Heart right ventricle (tissue), 16 donors: ENCODE results near the gene KIAA1671. TPM values are rescaled to one million over a fixed set of nuclear protein-coding genes. Genes with fewer than 3 reads are reported as not detected.
A peak's percentile ranks its signal among the peaks of the same experiment; 100 is the strongest.

Experiments used
- ATAC-seq, 8 donors: fragments of 200-7000 bp; cut with Tn5 transposase; one replicate each; pipeline ENCODE4 v1.9.1; 2020; ENCODE audit warnings: mild to moderate bottlenecking in 8 of 8, moderate library complexity in 8 of 8, moderate number of reproducible peaks in 1 of 8
- DNase-seq, 2 donors: peaks; one replicate each; pipeline ENCODE4 v3.0.0-alpha.2; 2020
- H3K27ac ChIP-seq, 10 donors: fragments of 200-600 bp; sonication (generic) in 2 of 10; one replicate each; pipeline versions ENCODE4 v1.5.0 to v1.8.0; 2020 to 2022; ENCODE audit warnings: mild to moderate bottlenecking in 3 of 10
- H3K27me3 ChIP-seq, 7 donors: fragments of 200-600 bp; one replicate each; pipeline ENCODE4 v1.8.0; 2021 to 2022; ENCODE audit warnings: mild to moderate bottlenecking in 2 of 7
- H3K36me3 ChIP-seq, 9 donors: fragments of 200-600 bp; sonication (generic) in 1 of 9; one replicate each; pipeline versions ENCODE4 v1.5.0 to v1.8.0; 2020 to 2022; ENCODE audit warnings: mild to moderate bottlenecking in 2 of 9
- H3K4me1 ChIP-seq, 9 donors: fragments of 200-600 bp; sonication (generic) in 1 of 9; one replicate each; pipeline versions ENCODE4 v1.5.0 to v1.8.0; 2020 to 2022; ENCODE audit warnings: mild to moderate bottlenecking in 4 of 9
- H3K4me3 ChIP-seq, 10 donors: fragments of 200-600 bp; sonication (generic) in 2 of 10; one replicate each; pipeline versions ENCODE4 v1.5.0 to v1.8.0; 2020 to 2022; ENCODE audit warnings: mild to moderate bottlenecking in 7 of 10, moderate library complexity in 2 of 10
- H3K9me3 ChIP-seq, 11 donors: fragments of 200-600 bp in 10 of 11; sonication (generic) in 2 of 11; one replicate each; pipeline versions ENCODE4 v1.5.0 to v1.8.0; 2013 to 2022; ENCODE audit warnings: mild to moderate bottlenecking in 2 of 11, control low read depth in 1 of 11, moderate library complexity in 1 of 11
- CTCF ChIP-seq, 9 donors: fragments of 200-600 bp; sonication (generic) in 2 of 9; IDR thresholded peaks; one replicate each; pipeline versions ENCODE4 v1.5.0 to v1.8.0; 2021 to 2022; ENCODE audit warnings: antibody characterized with exemption in 9 of 9, mild to moderate bottlenecking in 5 of 9, moderate library complexity in 1 of 9
- WGBS, 2 donors: extraction: QIAGEN DNeasy Blood & Tissue Kit; methylation state at CpG; one replicate each; pipeline ENCODE4 v1.1.7; 2013; ENCODE audit warnings: inconsistent platforms in 1 of 2; 5-methylcytosine and 5-hydroxymethylcytosine counted together
- intact Hi-C, 10 donors: fragments of 100-400 bp; cut with DNase I; formaldehyde crosslinking; loops; one replicate each; pipeline versions ENCODE4 v1.11.1 to v1.14.2; 2022
- polyA plus RNA-seq, 2 donors: library from polyadenylated mRNA; stranded (reverse); fragments of 200-250 nt; gene quantifications; one replicate each; pipeline ENCODE4 v1.2.3, GENCODE V29; 2013
- total RNA-seq, 10 donors: library from RNA; stranded (reverse); fragmentation: NEBNext Ultra II Directional in 3 of 10; extraction: Animal tissue kit (Norgen Biotek cat#: 25700) in 3 of 10; gene quantifications; one replicate each; pipeline versions ENCODE4 v1.2.1 to v1.2.4, GENCODE V29; 2021 to 2023
- donor health status: Arrhythmogenic right ventricular cardiomyopathy.
- donor health status: ischemic (EF 13 %, LVEDD 7.1; RV severe dilation, severe dysfunction).
- donor health status: healthy with polysubstance abuse.
- donor health status: DM: no; HTN: yes; CAD: no.
- donor health status: DM: no; HTN: no; CAD: no.
- donor health status: ischemic (EF 25% LVEDD 6.9; RV normal size, moderate dysfunction).
- donor health status: ischemic (EF 25% LVEDD 5.7; RV mildly dilated, moderate dysfunction).
- donor health status: healthy.
- donor health status: DM: yes; HTN: yes; CAD: no.
- donor health status: Ischemic cardiomyopathy.
- donor health status: ischemic (EF 35%, LVEDD 5.7; RV mildly dilated, moderate dysfunction).
- donor health status: nonischemic (EF 11% LVEDD 7.7; RV severe dilation, severe dysfunction).
- donor health status: DM: yes; HTN: yes; CAD: no.
- donor health status: PGD.
- donor health status: ischemic (EF 29% LVEDD 5.4; RV normal size, mild dysfunction).
- donor health status: nonischemic (EF 23%, LVEDD 6.1; RV moderate dilation, normal function).

Gene KIAA1671
- total and polyA plus RNA-seq, 12 donors = 2.9 to 26.2 (median 13.7) TPM

GRCh38 chr22:25139062-25139461, 186.5 kb downstream of the KIAA1671 start:
- H3K36me3 ChIP-seq = no peaks in the 10 kb centered on the region
- H3K4me3 ChIP-seq = no peak overlapping the region
- WGBS, 2 donors = 26 to 33% methylated on average over 2 of the region's 2 CpGs
- peak; percentile 52 to 60 for DNase-seq
- intact Hi-C loops = no loop called here
- peaks cover 0 to 83% (median 22%) of the 10 kb centered on the region in 9 donors for H3K4me1 ChIP-seq
- peak in 7 of 8 donors; percentile 46 to 79 (median 53) for ATAC-seq
- H3K27ac ChIP-seq = peak overlapping the region in 2 of 10 donors; percentile 6 to 7
- TF ChIP-seq CTCF (IDR thresholded peaks at IDR 0.05) = no peak
- H3K9me3 ChIP-seq = peaks cover 0 to 6% (median 0%) of the 10 kb centered on the region in 11 donors
- H3K27me3 ChIP-seq = no peaks in the 10 kb centered on the region

- 71 to 76% methylated on average over 7 of the region's 7 CpGs for WGBS, 2 donors
- Histone ChIP-seq H3K4me1 (peaks cover 0 to 90% (median 18%) of the 10 kb centered on the region in 9 donors), H3K9me3 (peaks cover 0 to 6% (median 0%) of the 10 kb centered on the region in 11 donors), H3K4me3 (no peak overlapping the region), H3K27ac (no peak overlapping the region), H3K27me3 (no peaks in the 10 kb centered on the region), H3K36me3 (no peaks in the 10 kb centered on the region)
- DNase-seq (no peak), ATAC-seq (no peak)
- intact Hi-C loops = no loop called here
- no peak for TF ChIP-seq CTCF (IDR thresholded peaks at IDR 0.05)
Measured at GRCh38 chr22:25142102-25142501, 189.6 kb downstream of the KIAA1671 start.

GRCh38 chr22:25143156-25144076, 190.9 kb downstream of the KIAA1671 start:
- intact Hi-C loops = no loop called here
- peak overlapping the region in 1 of 10 donors; percentile 37 for H3K27ac ChIP-seq
- no peak for TF ChIP-seq CTCF (IDR thresholded peaks at IDR 0.05)
- DNase-seq (no peak), ATAC-seq (peak in 1 of 8 donors; percentile 23)
- H3K9me3 ChIP-seq = no peaks in the 10 kb centered on the region
- no peaks in the 10 kb centered on the region for H3K27me3 ChIP-seq
- H3K36me3 ChIP-seq = no peaks in the 10 kb centered on the region
- peaks cover 0 to 93% (median 22%) of the 10 kb centered on the region in 9 donors for H3K4me1 ChIP-seq
- 80 to 89% methylated on average over 5 of the region's 5 CpGs for WGBS, 2 donors
- H3K4me3 ChIP-seq = no peak overlapping the region

- WGBS, 2 donors = 93 to 97% methylated on average over 2 of the region's 2 CpGs
- intact Hi-C loops = no loop called here
- no peak overlapping the region for H3K4me3 ChIP-seq
- DNase-seq (no peak), ATAC-seq (no peak)
- peaks cover 0 to 92% (median 21%) of the 10 kb centered on the region in 9 donors for H3K4me1 ChIP-seq
- no peaks in the 10 kb centered on the region for H3K27me3 ChIP-seq
- no peaks in the 10 kb centered on the region for H3K9me3 ChIP-seq
- no peaks in the 10 kb centered on the region for H3K36me3 ChIP-seq
- H3K27ac ChIP-seq = no peak overlapping the region
- no peak for TF ChIP-seq CTCF (IDR thresholded peaks at IDR 0.05)
Measured at GRCh38 chr22:25144522-25144921, 192.0 kb downstream of the KIAA1671 start.
